DOHH2 (cell line): ENCODE data around the gene ANO9.

Experiments used
- EZH2phosphoT487 ChIP-seq: fragments of 200-600 bp; sonication (generic); IDR thresholded peaks from 2 replicates; pipeline ENCODE4 v1.6.1; 2017; ENCODE audit warnings: borderline replicate concordance, mild to moderate bottlenecking, antibody characterized with exemption, low read length, moderate library complexity, mixed read lengths
- TF ChIP-seq, protein P1 (sequence below): fragments of 200-600 bp; sonication (generic); IDR thresholded peaks from one replicate; pipeline ENCODE4 v1.5.1; 2014; ENCODE audit warnings: antibody characterized with exemption, mild to moderate bottlenecking, low read depth, low read length; ENCODE audit not compliant: poor library complexity, severe bottlenecking

- TF ChIP-seq, protein P1, sequence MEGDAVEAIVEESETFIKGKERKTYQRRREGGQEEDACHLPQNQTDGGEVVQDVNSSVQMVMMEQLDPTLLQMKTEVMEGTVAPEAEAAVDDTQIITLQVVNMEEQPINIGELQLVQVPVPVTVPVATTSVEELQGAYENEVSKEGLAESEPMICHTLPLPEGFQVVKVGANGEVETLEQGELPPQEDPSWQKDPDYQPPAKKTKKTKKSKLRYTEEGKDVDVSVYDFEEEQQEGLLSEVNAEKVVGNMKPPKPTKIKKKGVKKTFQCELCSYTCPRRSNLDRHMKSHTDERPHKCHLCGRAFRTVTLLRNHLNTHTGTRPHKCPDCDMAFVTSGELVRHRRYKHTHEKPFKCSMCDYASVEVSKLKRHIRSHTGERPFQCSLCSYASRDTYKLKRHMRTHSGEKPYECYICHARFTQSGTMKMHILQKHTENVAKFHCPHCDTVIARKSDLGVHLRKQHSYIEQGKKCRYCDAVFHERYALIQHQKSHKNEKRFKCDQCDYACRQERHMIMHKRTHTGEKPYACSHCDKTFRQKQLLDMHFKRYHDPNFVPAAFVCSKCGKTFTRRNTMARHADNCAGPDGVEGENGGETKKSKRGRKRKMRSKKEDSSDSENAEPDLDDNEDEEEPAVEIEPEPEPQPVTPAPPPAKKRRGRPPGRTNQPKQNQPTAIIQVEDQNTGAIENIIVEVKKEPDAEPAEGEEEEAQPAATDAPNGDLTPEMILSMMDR, result no peak
- TF ChIP-seq EZH2phosphoT487, result no peak
These were observed 8.3 kb upstream of the ANO9 start, which contains the start of gene PTDSS2 for GRCh38 chr11:449889-450808.
